Omental fat pad (tissue), 4 donors: ENCODE results near the gene TMPRSS11E. TPM values are rescaled to one million over a fixed set of nuclear protein-coding genes. Genes with fewer than 3 reads are reported as not detected.

Source experiments
- ATAC-seq: fragments of 150-250 bp; one replicate; pipeline ENCODE4 v1.9.1; 2016; ENCODE audit warnings: mild to moderate bottlenecking, moderate library complexity; ENCODE audit not compliant: low FRiP score
- DNase-seq: peaks from one replicate; pipeline ENCODE4 v3.0.0-alpha.2; 2019; ENCODE audit warnings: low spot score
- CTCF ChIP-seq, 3 donors: fragments of 450-650 bp; IDR thresholded peaks; one replicate each; pipeline ENCODE4 v1.5.1; 2016 to 2017; ENCODE audit warnings: antibody characterized with exemption in 3 of 3, mild to moderate bottlenecking in 3 of 3, moderate library complexity in 2 of 3
- total RNA-seq, 4 donors: library from RNA; depleted of rRNA; stranded (reverse); fragments of >200 nt; gene quantifications; one replicate each; pipeline ENCODE4 v1.1.0, GENCODE V29; 2016

Gene TMPRSS11E
- total RNA-seq, 4 donors from 2014 or later = not detected

- DNase-seq (no peak), ATAC-seq (no peak)
- TF ChIP-seq CTCF (IDR thresholded peaks at IDR 0.05) = no peak
These were observed 13.7 kb upstream of the TMPRSS11E start for GRCh38 chr4:68433582-68433981.

GRCh38 chr4:68434277-68434676 lies 13.0 kb upstream of the TMPRSS11E start:
- ATAC-seq = no peak
- TF ChIP-seq CTCF (IDR thresholded peaks at IDR 0.05) = no peak
- no peak for DNase-seq

GRCh38 chr4:68434836-68435235 lies 12.4 kb upstream of the TMPRSS11E start:
- no peak for ATAC-seq
- no peak for TF ChIP-seq CTCF (IDR thresholded peaks at IDR 0.05)

GRCh38 chr4:68445111-68445510 lies 2.2 kb upstream of the TMPRSS11E start:
- TF ChIP-seq CTCF (IDR thresholded peaks at IDR 0.05) = no peak
- DNase-seq (no peak), ATAC-seq (no peak)

More at GRCh38 chr4:68434836-68435235, 12.4 kb upstream of the TMPRSS11E start:
- no peak for DNase-seq

GRCh38 chr4:68451246-68452211 lies 4.3 kb downstream of the TMPRSS11E start:
- DNase-seq (no peak), ATAC-seq (no peak)
- no peak for TF ChIP-seq CTCF (IDR thresholded peaks at IDR 0.05)

- DNase-seq (no peak), ATAC-seq (no peak)
- no peak for TF ChIP-seq CTCF (IDR thresholded peaks at IDR 0.05)
These were observed 12.8 kb downstream of the TMPRSS11E start for GRCh38 chr4:68460085-68460484.

- TF ChIP-seq CTCF (IDR thresholded peaks at IDR 0.05) = no peak
- ATAC-seq = no peak
These were observed 14.5 kb downstream of the TMPRSS11E start for GRCh38 chr4:68461790-68462189.

More at GRCh38 chr4:68461790-68462189, 14.5 kb downstream of the TMPRSS11E start:
- DNase-seq = no peak
